Pancreas (tissue), 10 donors: ENCODE results near the gene CBX5. TPM values are rescaled to one million over a fixed set of nuclear protein-coding genes. Genes with fewer than 3 reads are reported as not detected.

Source experiments
- ATAC-seq, 4 donors: fragments of 200-7000 bp; cut with Tn5 transposase; one replicate each; pipeline versions ENCODE4 v1.8.0 to v1.9.1; 2020; ENCODE audit warnings: mild to moderate bottlenecking in 4 of 4, moderate library complexity in 4 of 4
- DNase-seq, 6 donors: peaks; one replicate each; pipeline ENCODE4 v3.0.0-alpha.2; 2020
- FAIRE-seq: peaks from 2 replicates; lab custom pipeline; 2012; peaks lifted over from hg19 to GRCh38; lab: Jason Lieb, UNC
- H3K27ac ChIP-seq, 4 donors: fragments of 200-600 bp; sonication (generic); 1 replicate in 3 of 4; 2 replicates in 1 of 4; pipeline versions ENCODE4 v1.5.0 to v1.8.0; 2020
- H3K27me3 ChIP-seq, 4 donors: fragments of 200-600 bp; one replicate each; pipeline ENCODE4 v1.8.0; 2021
- H3K36me3 ChIP-seq, 3 donors: fragments of 200-600 bp; sonication (generic) in 1 of 3; one replicate each; pipeline versions ENCODE4 v1.5.0 to v1.8.0; 2020 to 2021
- H3K4me1 ChIP-seq, 3 donors: fragments of 200-600 bp; one replicate each; pipeline ENCODE4 v1.8.0; 2021
- H3K4me3 ChIP-seq, 4 donors: fragments of 200-600 bp; sonication (generic) in 2 of 4; one replicate each; pipeline versions ENCODE4 v1.5.0 to v1.8.0; 2020 to 2021
- H3K9me3 ChIP-seq, 4 donors: fragments of 200-600 bp; one replicate each; pipeline ENCODE4 v1.8.0; 2021
- CTCF ChIP-seq, 4 donors: fragments of 200-600 bp; sonication (generic) in 3 of 4; IDR thresholded peaks; one replicate each; pipeline versions ENCODE4 v1.5.0 to v1.8.0; 2021; ENCODE audit warnings: antibody characterized with exemption in 4 of 4
- WGBS, 2 donors: extraction: QIAGEN DNeasy Blood & Tissue Kit; methylation state at CpG; one replicate each; pipeline ENCODE4 v1.1.7; 2013; 5-methylcytosine and 5-hydroxymethylcytosine counted together
- intact Hi-C, 3 donors: fragments of 100-400 bp; cut with DNase I; formaldehyde crosslinking; loops; one replicate each; pipeline versions ENCODE4 v1.11.1 to v1.14.2; 2022
- polyA plus RNA-seq, 2 donors: library from polyadenylated mRNA; stranded (reverse); fragments of 200-250 nt; gene quantifications; one replicate each; pipeline ENCODE4 v1.2.3, GENCODE V29; 2013
- total RNA-seq, 6 donors: library from RNA; stranded (reverse); fragmentation: NEBNext Ultra II Directional in 4 of 6; extraction: Animal tissue kit (Norgen Biotek cat#: 25700) in 4 of 6; gene quantifications; one replicate each; pipeline versions ENCODE4 v1.2.1 to v1.2.4, GENCODE V29; 2021 to 2023
- donor health status: healthy with polysubstance abuse.
- donor health status: DM: no; HTN: no; CAD: no; lungs with moderate emphysema.
- donor health status: DM: no; HTN: no; CAD: no.
- donor health status: control.
- donor health status: control.
- donor health status: Bipolar disorder and iron deficiency.
- donor health status: DM: yes; HTN: yes; CAD: no.
- donor health status: DM: no; HTN: no; CAD: no.
- donor health status: DM: no; HTN: no; CAD: no.
- donor health status: DM: yes; HTN: yes; CAD: no.

Gene CBX5
- total and polyA plus RNA-seq, 8 donors, result 5.9 to 41.4 (median 24.6) TPM

GRCh38 chr12:54197431-54197909 lies 82.5 kb downstream of the CBX5 start:
- TF ChIP-seq CTCF (IDR thresholded peaks at IDR 0.05), result no peak
- 53 to 55% methylated on average over 8 of the region's 8 CpGs for WGBS, 2 donors

GRCh38 chr12:54197010-54197409 lies 82.9 kb downstream of the CBX5 start:
- FAIRE-seq (no peak), DNase-seq (no peak), ATAC-seq (no peak)
- intact Hi-C loops, result loop anchor here (5.0 to 10.0 kb wide), 3 partner anchors 165 to 192 kb away; partner anchors contain the start of genes HOXC8 (in 2 of the 3), HOXC5 (in 1 of the 3) and HOXC9 (in 1 of the 3)
- H3K4me3 ChIP-seq, result no peak overlapping the region
- H3K4me1 ChIP-seq, result no peaks in the 10 kb centered on the region
- H3K27ac ChIP-seq, result no peak overlapping the region
- 62 to 67% methylated on average over 5 of the region's 5 CpGs for WGBS, 2 donors
- no peaks in the 10 kb centered on the region for H3K9me3 ChIP-seq
- no peak for TF ChIP-seq CTCF (IDR thresholded peaks at IDR 0.05)
- H3K36me3 ChIP-seq, result no peaks in the 10 kb centered on the region
- no peaks in the 10 kb centered on the region for H3K27me3 ChIP-seq

More at GRCh38 chr12:54197431-54197909, 82.5 kb downstream of the CBX5 start:
- Histone ChIP-seq H3K36me3 (no peaks in the 10 kb centered on the region), H3K27ac (no peak overlapping the region), H3K9me3 (no peaks in the 10 kb centered on the region), H3K4me3 (no peak overlapping the region), H3K27me3 (no peaks in the 10 kb centered on the region), H3K4me1 (no peaks in the 10 kb centered on the region)
- no peak for ATAC-seq
- intact Hi-C loops, result loop anchor here (5.0 to 10.0 kb wide), 3 partner anchors 165 to 193 kb away; partner anchors contain the start of genes HOXC8 (in 2 of the 3), HOXC5 (in 1 of the 3) and HOXC9 (in 1 of the 3)
- DNase-seq, result no peak
- FAIRE-seq, result no peak

- H3K4me3 ChIP-seq, result no peak overlapping the region
- 61 to 68% methylated on average over 5 of the region's 5 CpGs for WGBS, 2 donors
- H3K9me3 ChIP-seq, result no peaks in the 10 kb centered on the region
- ATAC-seq, result no peak
- intact Hi-C loops, result loop anchor here (5.0 to 10.0 kb wide), 3 partner anchors 164 to 192 kb away; partner anchors contain the start of genes HOXC8 (in 2 of the 3), HOXC5 (in 1 of the 3) and HOXC9 (in 1 of the 3)
- no peaks in the 10 kb centered on the region for H3K4me1 ChIP-seq
- no peak overlapping the region for H3K27ac ChIP-seq
- DNase-seq, result no peak
- no peak for TF ChIP-seq CTCF (IDR thresholded peaks at IDR 0.05)
- FAIRE-seq, result no peak
- no peaks in the 10 kb centered on the region for H3K27me3 ChIP-seq
- H3K36me3 ChIP-seq, result no peaks in the 10 kb centered on the region
Measured at GRCh38 chr12:54196396-54196795, 83.5 kb downstream of the CBX5 start.

- H3K27me3 ChIP-seq, result no peaks in the 10 kb centered on the region
- no peaks in the 10 kb centered on the region for H3K4me1 ChIP-seq
- 17 to 19% methylated on average over 17 of the region's 17 CpGs for WGBS, 2 donors
- H3K9me3 ChIP-seq, result no peaks in the 10 kb centered on the region
- TF ChIP-seq CTCF (IDR thresholded peaks at IDR 0.05), result no peak
- FAIRE-seq (no peak), ATAC-seq (no peak), DNase-seq (no peak)
- no peaks in the 10 kb centered on the region for H3K36me3 ChIP-seq
- no peak overlapping the region for H3K4me3 ChIP-seq
- intact Hi-C loops, result loop anchor here (5.0 to 10.0 kb wide), 3 partner anchors 164 to 191 kb away; partner anchors contain the start of genes HOXC8 (in 2 of the 3), HOXC5 (in 1 of the 3) and HOXC9 (in 1 of the 3)
- no peak overlapping the region for H3K27ac ChIP-seq
Measured at GRCh38 chr12:54195737-54196347, 84.1 kb downstream of the CBX5 start.
